GM18858 (cell line): ENCODE results near the gene CCR3.

Experiments
- ATAC-seq: cut with Tn5 transposase; IDR thresholded peaks from one replicate; pipeline ENCODE4 v1.9.1; 2021; ENCODE audit not compliant: unreplicated experiment

The CCR3 gene

DNA sequence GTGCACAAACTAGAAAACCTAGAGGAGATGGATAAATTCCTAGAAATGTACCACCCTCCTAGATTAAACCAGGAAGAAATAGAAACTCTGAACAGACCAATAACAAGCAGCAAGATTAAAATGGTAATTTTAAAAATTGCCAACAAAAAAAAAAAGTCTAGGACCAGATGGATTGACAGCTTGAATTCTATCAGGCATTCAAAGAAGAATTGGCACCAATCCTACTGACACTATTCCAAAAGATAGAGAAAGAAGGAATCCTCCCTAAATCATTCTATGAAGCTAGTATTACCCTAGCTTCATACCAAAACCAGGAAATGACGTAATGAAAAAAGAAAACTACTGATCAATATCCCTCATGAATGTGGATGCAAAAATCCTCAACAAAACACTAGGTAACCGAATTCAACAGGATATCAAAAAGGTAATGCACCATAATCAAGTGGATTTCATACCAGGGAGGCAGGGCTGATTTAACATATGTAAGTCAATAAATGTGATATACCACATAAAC is 24.0 kb upstream of the CCR3 start:
- ATAC-seq: no peak

DNA sequence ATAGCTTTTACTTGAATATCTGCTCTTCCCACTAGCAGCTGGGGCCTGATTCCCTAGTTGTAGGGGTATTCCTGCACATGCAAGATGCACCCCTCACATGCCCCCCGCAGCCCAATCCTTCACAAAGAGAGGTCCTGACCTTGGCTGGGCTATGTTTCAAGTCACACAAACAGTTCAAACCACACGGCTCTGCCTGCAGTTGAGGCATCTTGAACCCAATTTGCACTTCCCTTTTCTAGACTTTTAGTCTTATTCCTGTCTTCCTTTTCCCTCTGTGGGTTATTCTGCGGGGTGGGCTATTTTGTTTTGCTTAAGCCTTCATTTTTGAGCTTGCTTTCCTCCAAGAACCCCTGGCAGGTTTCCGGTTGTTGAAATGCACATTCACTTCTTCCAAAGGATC is 20.9 kb upstream of the CCR3 start:
- no peak for ATAC-seq

DNA sequence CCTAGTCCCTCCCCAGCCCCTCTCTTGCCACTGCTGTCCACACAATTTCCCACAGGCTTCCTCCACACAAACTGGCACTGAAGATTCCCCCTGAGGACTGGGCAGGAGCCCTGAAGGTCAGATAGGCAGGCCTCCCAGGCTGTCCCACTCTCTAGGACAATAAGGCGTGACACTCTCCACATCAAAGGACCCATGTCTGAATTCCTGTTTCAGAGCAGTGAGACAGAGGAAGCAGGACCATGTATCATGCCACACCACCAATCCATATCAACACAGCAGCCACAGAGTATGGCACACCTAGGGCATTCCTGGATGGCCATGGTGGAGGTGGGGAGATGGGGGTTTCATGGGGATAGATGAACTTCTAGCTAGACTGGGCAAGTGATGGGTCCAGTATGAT is 20.3 kb upstream of the CCR3 start:
- ATAC-seq: no peak

DNA sequence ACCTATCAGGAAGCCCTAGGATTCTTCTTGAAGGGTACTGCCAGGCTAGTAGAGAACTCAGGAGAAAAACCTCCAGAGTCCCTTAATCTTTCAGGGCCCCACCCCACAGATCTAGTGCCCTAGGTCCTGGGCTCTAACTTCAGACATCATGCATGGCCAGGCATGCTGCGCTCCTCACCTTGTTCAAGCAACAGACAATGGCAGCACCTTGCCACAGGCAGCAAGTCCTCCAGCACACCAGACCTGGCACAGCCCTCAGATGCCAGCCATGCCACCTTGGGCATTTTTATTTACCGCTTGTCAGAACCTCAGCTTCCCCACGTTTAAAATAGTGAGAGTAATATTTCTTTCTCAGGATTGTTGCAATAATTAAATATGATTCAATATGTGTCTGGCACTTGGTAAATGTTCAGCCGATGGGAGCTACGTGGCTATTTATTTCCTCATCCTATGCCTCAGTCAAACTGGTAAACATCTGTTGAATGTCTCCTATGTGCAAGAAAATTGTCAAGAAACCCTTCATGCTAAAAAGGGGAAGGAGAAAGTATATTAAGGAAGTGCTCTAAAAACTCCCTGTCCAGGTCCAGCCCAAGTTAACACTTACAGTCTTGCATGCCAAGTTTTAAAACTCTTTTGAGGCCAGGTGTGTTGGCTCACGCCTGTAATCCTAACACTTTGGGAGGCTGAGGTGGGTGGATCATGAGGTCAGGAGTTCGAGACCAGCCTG is 19.7 kb upstream of the CCR3 start:
- no peak for ATAC-seq

DNA sequence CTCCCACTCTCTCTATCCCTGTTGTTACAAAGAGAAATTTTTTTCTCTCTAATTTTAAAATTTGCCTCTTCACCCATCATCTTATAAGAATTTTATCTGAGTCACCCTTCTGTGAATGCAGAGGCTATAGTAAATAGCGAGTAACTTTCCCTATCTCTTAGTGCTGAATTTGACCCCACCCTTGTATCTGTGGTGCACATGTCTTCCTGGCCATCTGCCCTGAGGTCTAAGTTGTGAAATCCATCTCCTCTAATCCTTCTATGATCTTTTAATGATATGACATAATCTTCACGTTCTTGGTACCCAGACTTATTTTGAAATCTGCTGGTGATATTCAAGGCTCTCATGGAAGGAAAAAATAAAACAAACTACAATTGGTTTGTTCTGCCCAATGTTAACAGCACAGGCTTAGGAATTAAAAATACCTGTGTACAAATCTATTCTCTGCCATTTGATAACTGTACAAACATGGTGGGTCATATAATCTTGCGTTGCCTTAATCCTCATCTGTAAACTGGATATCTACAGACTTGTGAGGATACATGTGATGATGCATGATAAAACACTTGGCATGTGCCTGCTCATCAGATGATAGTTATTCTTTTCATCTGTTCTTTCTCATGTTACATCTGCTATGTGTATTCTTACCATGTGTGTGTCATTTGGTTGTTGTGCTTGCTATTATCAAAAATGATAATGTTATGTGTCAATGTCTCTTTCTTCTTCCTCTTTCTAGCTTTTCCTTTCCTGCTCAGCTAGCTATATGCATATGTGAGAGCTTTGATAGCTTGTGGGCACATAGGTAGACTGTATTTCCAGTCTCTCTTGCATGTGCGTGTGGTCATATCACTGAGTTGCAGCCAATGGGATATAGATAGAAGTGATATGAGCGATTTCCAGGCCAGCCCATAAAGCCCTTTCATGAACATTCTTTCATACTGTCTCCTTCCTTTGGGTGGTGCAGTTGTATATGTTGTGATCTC is 13.7 kb upstream of the CCR3 start:
- no peak for ATAC-seq

DNA sequence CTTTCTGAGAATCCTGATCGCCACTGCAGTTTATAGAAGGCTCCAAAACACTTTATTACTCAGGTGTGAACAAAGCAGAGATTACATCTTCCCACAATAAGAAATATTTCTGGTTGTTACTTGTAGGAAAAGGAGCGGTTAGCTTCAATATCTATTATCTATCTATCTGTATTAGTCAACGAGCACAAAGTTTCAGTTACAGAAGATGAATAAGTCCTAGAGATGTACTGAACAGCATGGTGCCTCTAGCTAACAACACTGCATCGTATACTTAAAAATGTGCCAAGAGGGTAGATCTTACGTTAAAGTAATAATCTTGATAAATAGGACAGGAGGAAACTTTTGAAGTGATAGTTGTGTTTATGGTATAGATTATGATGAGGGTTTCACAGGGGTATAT is 10.9 kb upstream of the CCR3 start:
- no peak for ATAC-seq

DNA sequence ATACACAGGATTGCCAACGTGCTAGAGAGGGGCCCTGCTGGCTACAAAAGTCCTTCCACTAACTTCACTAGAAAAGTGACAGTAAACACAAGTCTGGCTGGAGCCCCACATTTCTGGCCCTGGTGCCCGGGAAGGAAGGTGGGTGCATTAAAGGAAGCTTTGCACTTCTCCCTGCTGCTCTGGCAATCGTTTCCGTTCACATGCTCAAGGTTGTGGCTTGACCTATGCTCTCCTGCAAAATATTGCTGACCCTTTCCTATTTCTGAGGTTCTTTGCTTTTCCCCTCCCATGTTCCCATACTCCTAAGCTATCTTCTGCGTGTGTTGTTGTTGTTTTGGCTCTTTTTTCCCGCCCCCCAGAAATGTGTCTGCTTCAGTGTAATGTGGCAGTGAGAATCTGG is 9.1 kb upstream of the CCR3 start:
- ATAC-seq: no peak

DNA sequence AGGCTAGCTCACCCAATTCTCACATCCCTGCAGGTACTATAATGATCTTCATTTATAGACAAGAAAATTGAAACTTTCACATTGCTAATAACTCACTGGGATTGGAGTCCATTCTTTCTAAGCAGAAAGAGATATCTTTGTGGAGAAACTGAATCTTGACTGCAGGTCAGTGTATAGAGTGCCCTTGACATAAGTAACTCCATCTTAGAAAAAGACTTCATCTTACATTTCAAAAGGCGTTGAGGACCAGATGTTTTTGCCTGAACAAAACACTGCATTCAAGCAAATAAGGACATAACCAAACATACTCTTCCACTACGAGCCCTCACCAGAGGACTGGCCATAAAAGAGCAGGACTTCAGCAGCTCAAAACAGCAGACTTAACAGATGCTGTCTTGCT is 6.8 kb upstream of the CCR3 start:
- ATAC-seq: no peak

DNA sequence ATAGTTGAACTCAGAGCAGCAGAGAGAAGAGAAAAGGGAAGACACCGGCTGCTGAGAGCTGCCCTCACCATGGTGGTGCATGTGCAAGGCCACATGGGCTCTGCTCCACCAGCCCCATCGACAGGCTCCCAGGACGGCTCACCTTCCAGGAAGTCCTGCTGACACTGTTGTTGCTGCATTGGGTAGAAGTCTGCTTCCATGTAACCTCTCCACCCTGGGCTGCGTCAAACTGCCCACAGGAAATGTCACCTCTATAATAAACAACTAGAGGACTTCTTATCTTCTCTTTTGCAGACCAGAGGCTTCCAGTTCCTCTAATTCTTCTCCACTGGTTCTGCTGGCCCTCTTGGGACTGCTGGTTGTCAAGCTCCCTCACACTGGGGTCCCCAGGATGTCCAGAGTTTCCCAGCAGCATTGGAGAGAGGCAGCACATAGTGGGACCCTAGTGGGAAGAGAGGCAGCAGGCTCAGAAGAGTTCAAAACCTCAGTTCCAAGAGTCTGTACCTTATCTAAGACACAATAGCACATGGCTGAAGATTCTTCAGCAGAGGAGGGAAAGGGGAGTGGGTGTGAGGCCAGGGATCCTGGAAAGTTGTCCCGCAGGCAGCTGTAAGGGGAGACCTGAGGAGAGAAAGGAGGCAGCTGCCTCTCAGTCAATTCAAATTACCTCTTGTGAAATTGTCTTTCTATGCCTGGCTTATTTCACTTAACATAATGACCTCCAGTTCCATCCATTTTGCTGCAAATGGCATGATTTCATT is 5.8 kb upstream of the CCR3 start:
- ATAC-seq: no peak

DNA sequence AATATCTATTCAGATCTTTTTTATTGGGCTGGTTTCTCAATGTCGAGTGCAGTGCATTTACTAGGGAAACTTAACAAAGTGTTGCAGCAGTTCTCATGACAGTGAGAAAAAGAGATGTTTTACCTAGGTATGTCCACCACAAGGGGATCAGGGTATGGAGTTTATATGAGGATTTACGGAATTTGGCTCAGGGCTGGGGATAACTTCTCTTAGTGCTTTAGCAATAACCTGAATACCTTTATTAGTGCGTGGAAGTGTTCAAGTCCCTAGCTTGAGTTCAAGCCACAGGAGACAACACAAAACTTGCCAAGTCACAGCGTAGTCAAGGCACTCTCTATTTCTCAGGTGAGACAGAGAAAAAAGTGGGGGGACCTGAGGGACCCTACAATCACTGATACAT is 3.9 kb upstream of the CCR3 start:
- no peak for ATAC-seq

DNA sequence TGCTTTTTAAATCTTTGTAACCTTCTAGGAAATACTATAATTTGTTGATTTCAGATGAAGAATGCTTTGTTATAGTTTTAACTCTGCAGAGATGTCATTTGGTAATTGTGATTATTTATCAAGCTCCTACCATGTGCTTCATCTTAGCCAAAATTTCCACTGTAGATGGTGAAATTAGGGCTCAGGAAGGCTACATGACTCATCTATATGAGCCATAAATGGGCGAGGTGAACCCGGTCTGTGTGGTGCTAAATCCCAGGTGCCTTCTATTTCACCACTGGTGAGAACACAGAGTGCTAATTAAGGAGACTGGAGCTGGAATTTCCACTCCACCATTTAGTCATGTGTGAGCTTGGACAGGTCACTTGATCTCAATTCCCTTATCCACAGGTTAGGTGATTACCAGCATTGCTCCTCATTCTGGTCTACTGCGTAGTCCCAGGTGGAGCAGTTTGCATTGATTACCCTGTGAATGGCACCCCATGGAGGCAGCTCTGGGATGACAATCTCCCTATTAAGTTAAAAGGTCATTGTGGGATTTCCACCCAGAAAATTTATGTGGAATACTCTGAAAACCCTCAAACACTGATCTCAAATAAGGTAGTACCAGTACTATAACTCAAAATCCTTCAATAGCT is 2.8 kb upstream of the CCR3 start:
- ATAC-seq: no peak

DNA sequence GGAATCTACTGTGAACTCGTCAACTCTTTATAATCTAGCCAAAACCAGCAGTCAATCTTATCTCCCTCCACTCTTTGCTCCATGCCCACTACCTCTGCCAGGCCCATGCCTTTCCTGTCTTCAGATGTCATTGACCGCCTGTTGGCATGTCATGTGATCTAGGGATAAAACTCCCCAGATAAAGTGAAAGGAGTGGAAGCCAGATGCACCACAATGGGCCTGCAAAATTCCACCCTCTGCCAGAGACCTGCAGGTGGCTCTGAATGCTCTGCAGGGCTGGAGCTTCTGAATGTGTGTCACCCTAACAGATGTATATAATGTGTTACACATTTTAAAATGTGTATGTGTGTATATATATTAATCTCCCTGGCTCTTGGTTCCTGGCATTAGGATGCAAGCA is 2.3 kb upstream of the CCR3 start:
- ATAC-seq: no peak

DNA sequence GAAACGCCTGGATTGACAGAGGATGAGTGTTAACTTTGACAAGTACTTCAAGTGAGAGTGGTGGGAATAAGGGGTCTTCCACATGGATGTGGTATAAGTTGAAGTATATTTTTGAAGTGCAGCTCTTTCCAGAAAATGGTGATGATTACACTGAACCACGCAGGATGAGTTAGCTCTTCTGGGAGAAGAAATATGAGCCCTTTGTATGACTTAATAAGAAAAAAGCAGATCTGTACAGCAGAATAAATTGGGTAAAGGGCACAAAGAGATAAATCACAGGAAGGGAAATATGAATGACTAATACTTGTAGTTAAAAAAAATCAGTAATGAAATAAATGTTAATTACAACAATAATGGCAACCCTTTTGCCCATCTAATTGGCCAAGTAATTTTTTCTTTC is 1.3 kb downstream of the CCR3 start:
- ATAC-seq: no peak

DNA sequence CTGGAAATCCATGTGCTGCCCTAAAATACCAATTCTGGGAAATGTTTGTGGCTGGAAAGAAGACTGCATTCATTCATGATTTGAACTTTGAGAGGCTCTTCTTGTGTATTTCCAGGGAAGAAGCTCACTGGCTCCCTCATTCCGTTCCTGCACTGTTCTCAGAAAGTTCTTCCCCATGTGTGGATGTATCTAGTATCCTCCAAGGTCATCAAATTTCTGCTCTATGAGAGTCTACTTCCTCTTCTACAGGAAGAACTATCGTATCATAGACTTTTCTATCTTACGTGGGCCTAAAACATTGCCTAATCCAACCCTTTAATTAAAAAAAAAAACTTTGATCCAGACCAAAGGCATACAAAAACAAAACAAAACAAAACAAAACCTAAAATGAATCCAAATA is 2.9 kb downstream of the CCR3 start:
- ATAC-seq: no peak

DNA sequence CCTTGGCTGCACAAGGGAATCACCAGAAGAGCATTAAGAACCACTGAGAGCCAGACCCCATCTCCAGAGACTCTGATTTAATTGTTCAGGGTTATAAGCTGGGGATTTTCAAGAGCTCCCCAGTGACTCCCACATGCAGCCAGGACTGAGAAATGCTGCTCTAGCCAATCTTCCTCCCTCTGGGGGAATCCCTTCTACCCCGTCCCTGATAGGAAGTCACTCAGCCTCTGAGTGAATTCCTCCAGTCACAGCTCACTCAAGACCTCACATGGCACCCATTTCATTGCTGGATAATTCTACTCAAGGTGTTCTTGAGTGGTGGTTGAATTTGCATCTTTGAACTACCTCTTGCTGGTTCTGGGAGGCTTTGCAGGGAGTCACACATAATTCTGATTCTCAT is 10.7 kb downstream of the CCR3 start:
- ATAC-seq: no peak

DNA sequence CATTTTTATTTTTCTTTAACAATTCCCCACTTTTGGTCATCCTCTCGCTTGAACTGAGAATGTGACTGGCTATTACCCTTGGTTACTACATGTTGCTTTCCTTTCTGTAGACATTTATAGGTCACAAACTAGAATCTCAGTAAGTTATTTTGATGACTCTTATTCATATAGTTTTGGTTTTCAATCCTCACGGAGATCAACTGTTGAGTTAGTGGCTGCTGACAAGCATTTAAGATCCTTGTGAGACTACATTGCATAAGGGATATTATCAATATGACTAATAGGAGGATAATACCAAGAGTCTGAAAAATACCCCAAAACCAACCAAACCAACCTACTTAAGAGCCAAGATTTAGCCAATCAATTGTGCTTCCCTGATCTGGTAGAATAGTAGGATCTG is 16.3 kb downstream of the CCR3 start:
- ATAC-seq: no peak

DNA sequence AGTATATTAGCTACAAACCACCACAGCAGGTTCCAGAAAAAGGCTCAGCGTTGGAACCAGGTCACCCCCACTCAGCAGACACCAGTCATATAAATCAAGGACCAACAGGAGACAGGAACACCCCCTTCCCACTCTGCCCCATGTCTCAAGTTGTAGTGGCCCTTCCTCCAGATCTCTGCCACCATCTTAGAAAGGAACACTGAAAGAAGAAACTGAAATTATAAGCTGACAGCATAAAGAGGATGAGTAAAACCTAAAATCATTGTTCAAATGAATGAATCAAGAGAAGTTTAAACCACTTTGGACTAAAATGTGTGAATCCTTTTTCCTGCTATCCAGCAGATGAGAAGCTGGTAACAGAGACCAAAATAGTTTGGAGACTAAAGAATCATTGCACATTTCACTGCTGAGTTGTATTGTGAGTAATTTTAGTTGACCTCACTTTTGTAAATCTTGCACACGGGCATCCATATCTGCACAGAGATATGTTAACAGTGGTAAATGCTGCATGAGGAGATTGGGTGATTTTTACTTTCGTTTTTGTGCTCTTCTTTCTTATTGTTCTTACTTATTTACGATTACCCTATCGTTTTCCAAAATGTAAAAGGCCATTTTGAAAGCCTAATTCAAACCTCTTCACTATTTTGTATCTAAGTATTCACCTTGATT is 19.8 kb downstream of the CCR3 start:
- ATAC-seq: no peak

DNA sequence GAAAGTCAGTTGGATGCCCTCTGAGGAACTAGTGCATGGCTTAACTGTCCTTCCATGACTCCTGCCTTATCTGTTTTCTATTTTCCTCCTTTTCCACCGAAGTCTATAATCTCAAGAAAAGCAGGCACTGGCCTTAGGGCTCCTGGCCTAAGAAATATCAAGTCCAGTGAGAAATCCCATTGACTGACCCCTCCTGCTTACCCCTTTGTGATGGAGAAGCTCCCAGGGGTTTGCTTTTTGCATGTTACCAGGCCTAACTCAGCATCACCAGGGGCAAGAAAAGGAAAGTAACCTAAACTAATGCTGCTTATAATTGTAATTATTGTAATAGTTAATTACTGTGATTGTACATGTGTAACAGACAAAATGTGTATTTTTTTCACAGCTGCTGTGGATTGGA is 21.7 kb downstream of the CCR3 start:
- no peak for ATAC-seq

DNA sequence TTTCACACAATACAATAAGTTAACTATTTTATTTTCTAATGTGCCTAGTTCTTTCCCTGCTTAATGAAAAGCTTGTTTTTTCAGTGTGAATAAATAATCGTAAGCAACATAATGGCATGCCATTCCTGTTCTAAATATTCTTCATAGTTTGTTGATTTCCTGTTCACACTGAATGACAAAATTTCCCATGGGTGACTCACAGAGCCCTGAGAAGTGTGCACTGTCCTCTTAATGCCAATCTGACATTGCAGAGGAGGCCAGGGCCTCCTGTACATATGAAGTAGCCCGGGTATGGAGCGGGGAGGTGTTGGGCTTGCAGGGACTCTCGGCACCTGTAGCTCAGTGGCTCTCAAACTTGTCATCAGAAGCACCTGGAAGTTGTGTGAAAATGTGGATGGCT is 24.3 kb downstream of the CCR3 start:
- ATAC-seq: no peak

DNA sequence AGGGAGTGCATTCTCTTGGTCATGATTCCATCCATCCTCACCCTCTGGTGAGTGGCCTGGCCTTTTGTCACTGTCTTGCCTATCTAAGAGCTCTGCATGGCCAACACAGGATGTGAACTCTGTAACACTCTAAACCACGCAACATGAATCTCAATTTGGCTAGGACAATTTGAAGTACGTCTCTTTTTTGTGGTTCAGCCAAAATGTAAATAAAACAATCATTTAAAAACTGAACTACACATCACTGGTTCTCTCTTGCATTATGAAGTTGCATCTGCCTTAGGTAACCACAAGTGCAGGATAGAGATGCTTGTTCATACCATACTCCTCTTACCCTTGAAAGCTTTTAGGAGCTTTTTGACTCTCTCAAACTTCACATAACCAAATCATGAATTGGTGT is 27.3 kb downstream of the CCR3 start:
- ATAC-seq: no peak
